Upper lobe of left lung (tissue), 4 donors: ENCODE data around the gene THAP2.

Source experiments
- POLR2A ChIP-seq, 4 donors: fragments of 450-650 bp; IDR thresholded peaks; one replicate each; pipeline ENCODE4 v1.5.1; 2016 to 2017; ENCODE audit warnings: antibody characterized with exemption in 4 of 4, mild to moderate bottlenecking in 2 of 4
- POLR2AphosphoS5 ChIP-seq, 2 donors: sonication (generic); formaldehyde crosslinking; IDR thresholded peaks; one replicate each; pipeline ENCODE4 v1.5.1; 2017; ENCODE audit warnings: antibody characterized with exemption in 2 of 2
- TF ChIP-seq, protein P1 (sequence below), 6 experiments: fragments of 450-650 bp in 4 of 6; fragments of 200-600 bp in 2 of 6; sonication (generic) in 2 of 6; IDR thresholded peaks; one replicate each; pipeline ENCODE4 v1.5.1; 2016 to 2019; ENCODE audit warnings: antibody characterized with exemption in 6 of 6

DNA sequence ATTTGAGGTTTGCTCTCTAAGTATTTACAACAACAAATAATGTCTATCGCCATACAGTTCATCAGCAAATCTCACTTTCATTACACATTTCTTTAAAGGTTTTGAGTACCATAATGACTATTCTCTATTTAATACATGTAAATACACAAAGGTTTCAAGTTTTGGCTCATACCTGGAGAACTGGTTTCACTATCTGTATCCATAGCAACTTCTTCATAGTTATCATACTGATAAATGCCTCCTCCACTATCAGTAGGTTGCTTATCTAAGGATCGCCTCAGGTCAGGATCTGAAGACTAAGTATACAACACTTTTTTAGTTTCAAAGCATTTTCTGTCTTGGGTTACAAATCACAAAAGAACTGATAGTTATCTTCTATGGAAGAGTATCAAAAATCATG, 21.8 kb upstream of the THAP2 start:
- TF ChIP-seq POLR2A (IDR thresholded peaks at IDR 0.05), result no peak
- TF ChIP-seq, protein P1, sequence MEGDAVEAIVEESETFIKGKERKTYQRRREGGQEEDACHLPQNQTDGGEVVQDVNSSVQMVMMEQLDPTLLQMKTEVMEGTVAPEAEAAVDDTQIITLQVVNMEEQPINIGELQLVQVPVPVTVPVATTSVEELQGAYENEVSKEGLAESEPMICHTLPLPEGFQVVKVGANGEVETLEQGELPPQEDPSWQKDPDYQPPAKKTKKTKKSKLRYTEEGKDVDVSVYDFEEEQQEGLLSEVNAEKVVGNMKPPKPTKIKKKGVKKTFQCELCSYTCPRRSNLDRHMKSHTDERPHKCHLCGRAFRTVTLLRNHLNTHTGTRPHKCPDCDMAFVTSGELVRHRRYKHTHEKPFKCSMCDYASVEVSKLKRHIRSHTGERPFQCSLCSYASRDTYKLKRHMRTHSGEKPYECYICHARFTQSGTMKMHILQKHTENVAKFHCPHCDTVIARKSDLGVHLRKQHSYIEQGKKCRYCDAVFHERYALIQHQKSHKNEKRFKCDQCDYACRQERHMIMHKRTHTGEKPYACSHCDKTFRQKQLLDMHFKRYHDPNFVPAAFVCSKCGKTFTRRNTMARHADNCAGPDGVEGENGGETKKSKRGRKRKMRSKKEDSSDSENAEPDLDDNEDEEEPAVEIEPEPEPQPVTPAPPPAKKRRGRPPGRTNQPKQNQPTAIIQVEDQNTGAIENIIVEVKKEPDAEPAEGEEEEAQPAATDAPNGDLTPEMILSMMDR (IDR thresholded peaks at IDR 0.05), result no peak
- no peak for TF ChIP-seq POLR2AphosphoS5 (IDR thresholded peaks at IDR 0.05)
